ENCODE results near the gene EXOC4.
"Not testable (repeated sequence)": the region's sequence is repeated elsewhere in the genome, so short reads cannot be mapped to it uniquely, and the experiment has no call there.

EXOC4 gene

DNA sequence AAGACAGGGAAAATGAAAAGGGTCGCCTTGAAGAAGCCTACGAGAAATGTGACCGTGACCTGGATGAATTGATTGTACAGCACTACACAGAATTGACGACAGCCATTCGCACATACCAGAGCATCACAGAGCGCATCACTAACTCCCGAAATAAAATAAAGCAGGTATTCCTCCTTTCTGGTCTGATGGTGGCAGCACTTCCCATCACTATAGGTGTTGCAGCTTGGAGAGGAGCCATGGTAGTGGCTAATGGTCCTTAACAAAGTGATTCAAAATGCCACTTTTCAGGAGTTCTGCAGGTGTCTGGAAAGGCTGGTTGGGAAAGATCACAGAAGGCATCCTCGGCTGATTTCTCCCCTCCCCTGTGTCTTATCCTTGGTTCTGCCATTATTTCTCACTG lies 22.1 kb downstream of the EXOC4 start:
- no peak overlapping the region for H3K27ac ChIP-seq
- H3K4me3 ChIP-seq = no peak overlapping the region
- TF ChIP-seq, protein P1, sequence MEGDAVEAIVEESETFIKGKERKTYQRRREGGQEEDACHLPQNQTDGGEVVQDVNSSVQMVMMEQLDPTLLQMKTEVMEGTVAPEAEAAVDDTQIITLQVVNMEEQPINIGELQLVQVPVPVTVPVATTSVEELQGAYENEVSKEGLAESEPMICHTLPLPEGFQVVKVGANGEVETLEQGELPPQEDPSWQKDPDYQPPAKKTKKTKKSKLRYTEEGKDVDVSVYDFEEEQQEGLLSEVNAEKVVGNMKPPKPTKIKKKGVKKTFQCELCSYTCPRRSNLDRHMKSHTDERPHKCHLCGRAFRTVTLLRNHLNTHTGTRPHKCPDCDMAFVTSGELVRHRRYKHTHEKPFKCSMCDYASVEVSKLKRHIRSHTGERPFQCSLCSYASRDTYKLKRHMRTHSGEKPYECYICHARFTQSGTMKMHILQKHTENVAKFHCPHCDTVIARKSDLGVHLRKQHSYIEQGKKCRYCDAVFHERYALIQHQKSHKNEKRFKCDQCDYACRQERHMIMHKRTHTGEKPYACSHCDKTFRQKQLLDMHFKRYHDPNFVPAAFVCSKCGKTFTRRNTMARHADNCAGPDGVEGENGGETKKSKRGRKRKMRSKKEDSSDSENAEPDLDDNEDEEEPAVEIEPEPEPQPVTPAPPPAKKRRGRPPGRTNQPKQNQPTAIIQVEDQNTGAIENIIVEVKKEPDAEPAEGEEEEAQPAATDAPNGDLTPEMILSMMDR (IDR thresholded peaks at IDR 0.05) = no peak
- DNase-seq (ENCODE audit: low spot score) = no peak

DNA sequence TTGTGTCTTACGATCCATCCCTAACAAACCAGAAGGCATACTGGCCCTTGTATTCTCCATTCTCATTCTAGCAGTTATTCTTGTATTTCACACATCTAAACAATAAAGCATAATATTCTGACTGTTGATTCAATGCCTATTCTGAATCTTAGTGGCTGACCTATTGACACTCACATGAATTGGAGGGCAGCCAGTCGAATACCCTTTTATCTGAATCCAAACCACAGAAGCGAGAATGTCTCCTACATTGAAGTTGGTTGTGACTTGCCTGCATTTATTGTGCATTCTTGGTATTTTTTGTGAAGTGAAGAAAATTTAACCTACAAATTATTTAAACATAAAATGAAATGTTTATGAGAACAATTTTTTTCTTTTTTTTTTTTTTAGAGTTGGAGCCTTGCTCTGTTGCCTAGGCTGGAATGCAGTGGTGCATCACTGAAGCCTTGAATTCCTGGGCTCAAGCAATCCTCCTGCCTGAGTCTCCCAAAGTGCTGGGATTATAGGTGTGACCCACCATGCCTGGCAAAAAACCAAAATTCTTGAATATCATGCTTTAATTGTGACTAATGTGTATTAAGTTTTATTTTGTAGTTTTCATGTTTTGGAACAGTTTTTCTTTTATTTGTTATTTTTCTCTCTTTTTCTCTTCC lies 22.7 kb downstream of the EXOC4 start:
- H3K4me3 ChIP-seq = no peak overlapping the region
- TF ChIP-seq, protein P1 (IDR thresholded peaks at IDR 0.05) = no peak
- DNase-seq (ENCODE audit: low spot score) = no peak
- H3K27ac ChIP-seq = no peak overlapping the region

DNA sequence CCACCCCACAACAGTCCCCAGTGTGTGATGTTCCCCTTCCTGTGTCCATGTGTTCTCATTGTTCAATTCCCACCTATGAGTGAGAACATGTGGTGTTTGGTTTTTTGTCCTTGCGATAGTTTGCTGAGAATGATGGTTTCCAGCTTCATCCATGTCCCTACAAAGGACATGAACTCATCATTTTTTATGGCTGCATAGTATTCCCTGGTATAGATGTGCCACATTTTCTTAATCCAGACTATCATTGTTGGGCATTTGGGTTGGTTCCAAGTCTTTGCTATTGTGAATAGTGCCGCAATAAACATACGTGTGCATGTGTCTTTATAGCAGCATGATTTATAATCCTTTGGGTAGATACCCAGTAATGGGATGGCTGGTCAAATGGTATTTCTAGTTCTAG lies 26.1 kb downstream of the EXOC4 start:
- H3K4me3 ChIP-seq; DNase-seq (ENCODE audit: low spot score); H3K27ac ChIP-seq: not testable (repeated sequence)

DNA sequence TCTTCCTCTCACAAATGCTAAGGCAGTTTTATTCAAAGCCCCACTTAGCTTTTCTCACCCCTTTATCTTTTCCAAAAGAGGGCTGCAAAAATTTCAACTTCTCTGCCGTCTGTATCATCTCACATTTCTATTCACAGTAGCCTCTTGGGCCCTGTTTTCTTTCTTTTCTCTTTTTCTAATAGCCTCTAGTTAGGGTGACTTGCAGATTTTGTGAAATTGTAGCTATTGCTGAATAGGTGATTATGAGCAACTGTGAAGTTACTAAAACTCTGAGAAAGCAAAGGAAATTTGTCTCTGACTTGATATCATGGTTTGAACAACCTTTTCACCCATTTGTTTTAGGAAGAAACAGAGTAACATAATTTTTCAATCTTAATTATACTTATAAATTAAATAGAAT lies 29.2 kb downstream of the EXOC4 start:
- no peak overlapping the region for H3K4me3 ChIP-seq
- DNase-seq (ENCODE audit: low spot score) = no peak
- TF ChIP-seq, protein P1 (IDR thresholded peaks at IDR 0.05) = no peak
- H3K27ac ChIP-seq = no peak overlapping the region

DNA sequence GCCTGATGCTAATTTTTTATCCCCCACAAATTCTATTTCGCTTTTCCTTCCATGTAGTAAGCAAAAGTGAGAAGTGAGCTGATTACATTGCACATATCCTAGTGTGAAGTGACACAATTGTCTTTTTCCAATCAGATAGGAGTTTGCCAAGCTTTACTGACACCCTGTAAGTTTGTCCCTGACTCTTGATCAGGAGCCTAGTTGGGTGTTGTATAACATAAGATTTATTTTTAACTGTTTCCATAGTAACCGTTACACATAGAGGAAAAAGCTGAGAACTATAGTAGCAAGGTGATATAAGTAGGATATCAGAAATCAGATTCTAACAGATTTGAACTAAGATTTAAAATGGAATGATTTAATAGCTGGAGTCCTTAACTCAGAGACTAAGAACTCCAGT lies 31.2 kb downstream of the EXOC4 start:
- TF ChIP-seq, protein P1 (IDR thresholded peaks at IDR 0.05) = no peak
- Histone ChIP-seq H3K27ac (no peak overlapping the region), H3K4me3 (no peak overlapping the region)
- DNase-seq (ENCODE audit: low spot score) = no peak

DNA sequence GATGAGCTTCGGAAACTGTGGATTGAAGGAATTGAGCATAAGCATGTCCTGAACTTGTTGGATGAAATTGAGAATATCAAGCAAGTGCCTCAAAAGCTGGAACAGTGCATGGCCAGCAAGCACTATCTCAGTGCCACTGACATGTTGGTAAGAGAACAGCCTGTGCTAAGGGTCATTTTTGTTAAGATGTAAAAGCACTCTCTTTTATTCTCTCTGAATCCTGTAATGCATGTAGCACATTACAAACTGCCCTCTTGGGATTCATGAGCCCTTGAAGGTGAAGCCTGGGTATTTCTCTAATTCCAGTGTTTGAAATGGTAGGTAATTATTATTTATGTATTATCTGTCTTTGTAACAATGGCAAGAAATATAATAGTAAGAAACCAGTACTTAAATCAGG lies 36.1 kb downstream of the EXOC4 start:
- Histone ChIP-seq H3K27ac (no peak overlapping the region), H3K4me3 (no peak overlapping the region)
- DNase-seq (ENCODE audit: low spot score) = no peak
- TF ChIP-seq, protein P1 (IDR thresholded peaks at IDR 0.05) = no peak

DNA sequence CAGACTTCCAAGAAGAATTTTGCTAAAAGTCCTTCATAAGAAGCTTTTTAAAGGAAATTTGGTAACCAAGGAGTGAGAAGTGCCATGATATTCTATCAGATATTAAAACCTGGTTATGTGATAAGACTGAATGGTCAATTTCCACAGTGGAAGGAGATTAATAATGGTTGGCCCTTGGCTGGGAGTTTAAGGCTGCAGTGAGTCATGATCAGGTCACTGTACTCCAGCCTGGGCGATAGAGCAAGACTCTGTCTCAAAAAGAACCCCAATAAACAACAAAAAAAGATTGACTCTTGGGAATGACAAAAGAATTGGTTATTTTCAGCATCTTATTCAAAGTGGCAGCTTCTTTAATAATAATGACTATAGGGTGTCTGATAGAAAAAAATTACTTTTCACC lies 37.2 kb downstream of the EXOC4 start:
- Histone ChIP-seq H3K4me3 (no peak overlapping the region), H3K27ac (no peak overlapping the region)
- TF ChIP-seq, protein P1 (IDR thresholded peaks at IDR 0.05) = no peak
- no peak for DNase-seq (ENCODE audit: low spot score)

Measured in coronary artery (tissue), 2 donors.